Bronchial smooth muscle cell (primary cell): ENCODE measurements around the gene MALL. TPM values are rescaled to one million over a fixed set of nuclear protein-coding genes. Genes with fewer than 3 reads are reported as not detected.

Experiments used
- total RNA-seq: library from RNA; depleted of rRNA; stranded (reverse); fragments of >200 nt; gene quantifications from 2 replicates; pipeline ENCODE4 v1.2.1, GENCODE V29; 2014

The MALL gene
- total RNA-seq = 13.4 and 45.7 TPM in 2 replicates

DNA sequence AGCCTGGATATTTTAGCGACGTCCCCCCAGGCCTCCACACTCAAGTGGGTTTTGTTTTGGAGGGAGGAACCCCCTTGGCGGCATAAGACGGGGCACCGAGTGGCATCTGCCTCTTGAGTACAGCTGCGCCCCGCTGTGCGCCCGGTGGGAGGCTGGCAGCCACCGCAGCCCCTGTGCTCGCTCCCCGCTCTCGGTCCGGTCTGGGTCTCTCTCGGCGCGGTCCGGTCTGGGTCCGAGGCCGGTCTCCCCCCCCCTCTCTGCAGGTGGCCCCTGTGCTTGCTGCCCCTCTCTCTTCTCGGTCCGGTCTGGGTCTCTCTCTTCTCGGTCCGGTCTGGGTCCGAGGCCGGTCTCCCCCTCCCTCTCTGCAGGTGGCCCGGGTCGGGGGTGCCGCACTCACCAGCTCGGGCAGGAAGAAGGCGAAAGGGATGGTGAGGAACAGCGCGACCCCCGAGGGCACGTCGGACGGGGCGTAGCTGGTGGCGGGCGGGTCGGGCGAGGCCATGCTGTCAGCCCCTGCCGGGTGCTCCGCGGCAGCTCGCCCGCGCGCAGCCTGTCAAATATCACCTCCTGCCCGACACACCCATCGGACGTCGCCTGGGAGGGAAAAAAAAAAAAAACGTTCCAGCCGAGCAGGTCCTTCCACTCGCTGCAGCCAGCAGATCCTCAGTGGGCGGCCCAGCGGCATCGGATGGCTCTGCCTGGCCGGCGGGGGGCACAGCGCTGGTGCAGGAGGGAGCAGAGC is at the start of gene MALL:
TSS of gene MALL (minus strand) at position 532 of the 742 bp plus-strand sequence. CDS start at position 502, 30 bp downstream.

Other genes starting within 250 kb of the MALL start
- 0.34 and 1.6 TPM in 2 replicates for gene LIMS3, start 217.1 kb downstream of the MALL start, total RNA-seq
- gene NPHP1, start 89.2 kb upstream of the MALL start, total RNA-seq = 5.5 and 5.7 TPM in 2 replicates
- 48.9 and 54.7 TPM in 2 replicates for gene MTLN, start 96.7 kb upstream of the MALL start, total RNA-seq